ENCODE data around the gene LRTM2.
A peak's percentile ranks its signal among the peaks of the same experiment; 100 is the strongest.

The LRTM2 gene

GRCh38 chr12:1781772-1782171, 38.6 kb upstream of the LRTM2 start:
- H3K4me3 ChIP-seq (ENCODE audit: control insufficient read depth, low read depth, low read length) = no peak overlapping the region
- no peak for TF ChIP-seq CTCF (conservative IDR thresholded peaks at IDR 0.05; ENCODE audit: control insufficient read depth, insufficient read depth, low read depth, low read length)
- no peak for DNase-seq (ENCODE audit: low read depth)

- no peak overlapping the region for H3K4me3 ChIP-seq (ENCODE audit: control insufficient read depth, low read depth, low read length)
- TF ChIP-seq CTCF (conservative IDR thresholded peaks at IDR 0.05; ENCODE audit: control insufficient read depth, insufficient read depth, low read depth, low read length) = no peak
- DNase-seq (ENCODE audit: low read depth) = no peak
Observed at GRCh38 chr12:1782215-1782614, 38.1 kb upstream of the LRTM2 start.

GRCh38 chr12:1787714-1788113, 32.7 kb upstream of the LRTM2 start:
- no peak overlapping the region for H3K4me3 ChIP-seq (ENCODE audit: control insufficient read depth, low read depth, low read length)
- DNase-seq (ENCODE audit: low read depth) = no peak
- no peak for TF ChIP-seq CTCF (conservative IDR thresholded peaks at IDR 0.05; ENCODE audit: control insufficient read depth, insufficient read depth, low read depth, low read length)

- H3K4me3 ChIP-seq (ENCODE audit: control insufficient read depth, low read depth, low read length) = no peak overlapping the region
- TF ChIP-seq CTCF (conservative IDR thresholded peaks at IDR 0.05; ENCODE audit: control insufficient read depth, insufficient read depth, low read depth, low read length) = no peak
- no peak for DNase-seq (ENCODE audit: low read depth)
Observed at GRCh38 chr12:1790444-1790843, 29.9 kb upstream of the LRTM2 start.

GRCh38 chr12:1791104-1791841, 29.1 kb upstream of the LRTM2 start:
- TF ChIP-seq CTCF (conservative IDR thresholded peaks at IDR 0.05; ENCODE audit: control insufficient read depth, insufficient read depth, low read depth, low read length) = peak; percentile 74
- no peak overlapping the region for H3K4me3 ChIP-seq (ENCODE audit: control insufficient read depth, low read depth, low read length)
- DNase-seq (ENCODE audit: low read depth) = peak; percentile 75

- TF ChIP-seq CTCF (conservative IDR thresholded peaks at IDR 0.05; ENCODE audit: control insufficient read depth, insufficient read depth, low read depth, low read length) = no peak
- no peak for DNase-seq (ENCODE audit: low read depth)
- no peak overlapping the region for H3K4me3 ChIP-seq (ENCODE audit: control insufficient read depth, low read depth, low read length)
Observed at GRCh38 chr12:1792406-1792805, 28.0 kb upstream of the LRTM2 start.
